GM18526 (cell line): ENCODE data around the gene REX1BD.
A peak's percentile ranks its signal among the peaks of the same experiment; 100 is the strongest.

Source experiments
- POLR2A ChIP-seq: IDR thresholded peaks from 3 replicates; pipeline ENCODE4 v1.6.1; 2011; ENCODE audit not compliant: insufficient read length; ENCODE audit errors: extremely low read depth

The REX1BD gene

DNA sequence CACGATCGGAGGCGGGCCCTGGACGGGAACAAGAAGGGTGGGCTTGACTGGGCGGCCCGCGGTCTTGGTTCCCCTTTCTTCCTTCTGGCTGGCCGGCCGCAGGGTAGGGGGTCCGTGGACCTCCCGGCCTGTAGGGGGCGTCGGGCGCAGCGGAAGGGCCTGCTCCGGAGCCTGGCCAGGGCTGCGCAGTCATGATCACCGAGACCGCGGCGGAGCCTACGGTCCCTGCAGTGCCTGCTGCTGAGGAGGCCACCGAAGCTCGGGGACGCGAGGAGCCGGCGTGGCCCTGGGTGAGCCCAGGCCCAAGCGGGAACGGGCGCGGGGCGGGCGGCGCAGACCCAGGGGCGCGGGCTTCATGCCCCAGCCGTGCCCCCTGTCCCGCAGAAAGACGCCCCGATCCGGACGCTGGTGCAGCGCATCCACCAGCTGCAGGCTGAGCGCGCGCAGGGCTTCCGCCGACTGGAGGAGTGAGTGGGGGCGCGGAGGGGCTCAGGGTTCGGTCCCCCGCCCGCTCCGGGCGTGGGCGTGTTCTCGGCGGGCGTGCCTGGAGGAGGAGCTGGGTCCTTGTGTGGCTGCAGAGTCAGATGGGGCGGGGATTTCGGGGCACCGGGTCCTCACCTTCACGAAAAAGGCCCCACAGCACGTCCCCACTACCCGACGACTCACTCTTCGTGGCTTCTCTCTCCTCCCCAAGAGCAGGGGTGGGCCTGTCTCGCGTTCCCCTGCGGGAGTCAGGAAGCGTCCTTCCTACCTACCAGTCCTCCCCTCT is at the start of gene REX1BD:
TSS of gene REX1BD (plus strand) at position 188 of the 769 bp plus-strand sequence. CDS start at position 192, 4 bp downstream.
- peak; percentile 86 for TF ChIP-seq POLR2A

DNA sequence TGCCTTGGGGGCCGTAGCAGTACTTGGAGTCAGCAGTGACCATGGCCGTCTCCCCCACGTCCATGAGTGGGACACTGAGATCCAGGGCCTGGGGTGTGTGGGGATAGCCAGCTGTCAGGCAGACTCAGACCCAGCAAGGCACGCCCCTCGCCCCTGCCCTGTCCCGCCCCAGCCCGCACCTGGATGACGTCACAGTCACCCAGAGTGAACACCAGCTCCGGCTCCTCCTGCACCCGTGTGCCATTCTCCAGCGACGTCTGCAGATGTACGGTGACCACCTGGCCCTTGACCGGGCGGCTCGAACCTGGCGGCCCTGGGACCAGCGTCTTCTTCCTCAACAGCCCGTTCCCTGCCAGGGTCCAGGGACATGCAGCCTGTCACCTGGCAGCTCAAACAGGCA is 49.2 kb upstream of the REX1BD start:
- no peak for TF ChIP-seq POLR2A

DNA sequence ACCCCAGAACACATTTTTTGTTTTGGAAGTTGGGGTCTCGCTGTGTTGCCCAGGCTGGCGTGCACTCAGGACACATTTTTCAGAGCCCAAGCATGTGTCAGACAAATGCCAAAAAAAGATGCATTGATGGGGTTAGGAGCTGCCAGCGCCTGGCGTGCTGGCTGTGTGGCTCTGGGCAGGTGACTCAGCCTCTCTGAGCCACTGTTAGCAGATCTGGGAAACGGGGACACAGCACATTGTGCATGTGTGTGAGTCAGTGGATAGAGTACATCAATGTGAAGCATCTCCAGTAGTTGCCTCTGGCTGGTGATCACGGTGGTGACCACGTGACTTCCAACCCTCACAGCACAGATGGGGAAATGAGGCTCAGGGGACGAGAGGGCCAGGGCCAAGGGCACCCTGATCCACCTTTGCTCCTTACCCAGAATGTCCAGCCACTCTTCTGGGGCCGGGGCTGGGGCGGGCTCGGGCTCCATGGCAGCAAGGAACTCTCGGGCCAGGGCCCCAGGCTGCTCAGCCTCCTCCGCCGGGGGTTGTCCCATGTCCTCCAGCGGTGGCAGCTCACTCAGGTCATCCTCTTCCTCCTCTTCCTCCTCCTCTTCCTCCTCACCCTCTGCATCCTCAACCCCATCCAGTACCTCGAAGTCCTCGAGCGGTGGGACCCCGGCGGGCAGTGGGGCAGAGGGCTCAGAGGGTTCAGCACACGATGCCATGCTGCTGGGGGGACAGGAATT is 47.2 kb upstream of the REX1BD start:
- TF ChIP-seq POLR2A = no peak

DNA sequence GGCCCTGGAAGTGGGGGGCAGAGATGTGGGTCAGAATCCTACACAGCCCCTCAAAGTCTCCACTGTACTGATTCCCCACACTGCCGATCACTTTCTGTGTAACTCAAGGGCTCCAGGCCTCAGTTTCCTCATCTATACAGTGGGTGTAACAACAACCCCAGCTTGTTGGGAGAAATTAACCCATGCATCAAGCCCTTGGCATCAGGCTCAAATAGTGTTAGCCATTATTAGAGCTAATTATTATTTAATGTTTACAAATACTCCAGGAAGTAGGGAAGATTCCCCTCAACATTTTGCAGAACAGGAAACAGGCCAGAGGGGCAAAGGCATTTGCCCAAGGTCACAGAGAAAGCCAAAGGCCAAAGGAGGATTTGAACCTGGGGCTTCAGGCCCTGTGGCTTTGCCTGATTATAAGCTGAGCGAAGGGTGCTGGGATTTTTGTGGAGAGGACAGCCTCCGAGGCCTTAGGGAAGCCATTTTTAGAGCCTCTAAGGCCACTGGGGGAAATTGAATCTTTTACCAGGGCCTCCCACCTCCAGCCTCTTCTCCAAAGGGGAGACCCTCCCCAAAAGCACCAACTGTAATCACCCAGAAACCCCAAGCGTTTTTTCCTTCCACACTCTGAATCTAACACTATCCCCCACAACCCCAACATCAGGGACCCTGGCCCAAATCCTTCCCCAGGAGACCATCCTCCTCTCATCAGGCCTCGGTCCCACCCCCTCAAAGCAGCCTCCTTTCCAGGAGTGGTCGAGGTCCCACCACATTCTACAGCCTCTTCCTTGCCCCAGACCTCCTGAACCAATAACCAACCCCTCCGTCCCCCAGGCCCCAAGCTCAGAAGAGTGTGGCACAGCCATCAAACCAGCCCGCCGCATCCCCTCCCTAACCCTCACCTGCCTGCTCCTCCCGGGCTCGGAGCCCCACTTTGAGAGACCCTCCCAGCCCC is 46.3 kb upstream of the REX1BD start:
- TF ChIP-seq POLR2A = no peak

DNA sequence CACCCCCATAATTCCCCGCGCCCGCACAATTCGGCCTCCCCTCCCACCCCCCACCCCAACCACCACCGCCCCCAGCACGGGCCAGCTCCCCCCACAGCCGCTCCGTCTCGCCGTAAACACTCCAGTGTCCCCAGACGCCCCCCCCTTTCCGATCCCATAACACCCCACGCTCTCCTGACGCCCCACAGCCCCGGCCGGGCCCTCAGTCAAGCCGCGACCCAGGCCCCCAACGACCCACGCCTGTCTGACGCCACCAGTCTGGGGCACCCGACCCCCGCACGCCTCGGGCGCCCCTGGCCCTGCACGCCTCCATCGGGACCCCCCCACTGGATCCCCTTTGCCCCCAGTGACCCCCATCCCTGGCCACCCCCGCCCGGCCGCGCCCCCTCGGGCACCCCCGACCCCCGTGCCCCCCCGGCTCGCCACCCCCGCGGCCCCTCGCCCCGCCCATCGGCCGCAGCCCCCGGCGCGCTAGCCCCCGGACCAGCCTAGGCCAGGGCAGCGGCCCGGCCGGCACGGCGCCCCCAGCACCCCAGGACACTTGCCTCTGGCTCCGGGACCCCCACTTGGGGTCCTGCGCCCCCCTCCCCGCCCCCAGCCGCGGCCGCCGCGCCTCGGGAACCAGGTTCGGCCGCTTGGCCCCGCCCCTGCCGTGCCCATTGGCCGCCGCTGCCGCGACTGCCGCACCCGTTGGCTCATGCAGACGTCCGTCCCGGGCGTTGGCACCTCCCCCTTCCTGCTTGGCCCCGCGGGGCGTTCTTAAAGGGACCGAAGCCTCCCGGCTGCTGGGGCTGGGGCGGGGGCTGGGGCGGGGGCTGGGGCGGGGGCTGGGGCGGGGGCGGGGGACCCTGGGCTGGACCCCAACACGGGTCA is 45.4 kb upstream of the REX1BD start, which contains the start of gene FKBP8:
TSS of gene FKBP8 (minus strand) at position 633 of the 873 bp plus-strand sequence. CDS start 1,603 bp downstream, outside the sequence.
- no peak for TF ChIP-seq POLR2A

- no peak for TF ChIP-seq POLR2A
Observed at GRCh38 chr19:18543814-18544475, 44.7 kb upstream of the REX1BD start.

DNA sequence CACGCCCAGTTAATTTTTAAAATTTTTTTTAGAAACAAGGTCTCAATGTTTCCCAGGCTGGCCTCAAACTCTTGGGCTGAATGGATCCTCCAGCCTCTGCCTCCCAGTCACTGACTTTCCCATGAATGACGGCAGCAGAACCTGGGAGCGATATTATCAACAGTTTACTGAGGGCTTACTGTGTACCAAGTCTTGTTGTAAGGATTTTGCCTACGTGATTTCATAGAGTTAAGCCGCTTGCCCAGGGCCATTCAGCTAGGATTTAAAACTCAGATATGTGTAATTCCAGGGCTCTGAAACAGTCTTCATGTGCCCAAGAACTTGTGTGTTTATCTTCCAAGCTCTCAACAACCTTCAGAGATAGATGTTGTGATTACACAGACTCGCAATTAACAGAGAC is 37.0 kb upstream of the REX1BD start:
- TF ChIP-seq POLR2A = no peak

DNA sequence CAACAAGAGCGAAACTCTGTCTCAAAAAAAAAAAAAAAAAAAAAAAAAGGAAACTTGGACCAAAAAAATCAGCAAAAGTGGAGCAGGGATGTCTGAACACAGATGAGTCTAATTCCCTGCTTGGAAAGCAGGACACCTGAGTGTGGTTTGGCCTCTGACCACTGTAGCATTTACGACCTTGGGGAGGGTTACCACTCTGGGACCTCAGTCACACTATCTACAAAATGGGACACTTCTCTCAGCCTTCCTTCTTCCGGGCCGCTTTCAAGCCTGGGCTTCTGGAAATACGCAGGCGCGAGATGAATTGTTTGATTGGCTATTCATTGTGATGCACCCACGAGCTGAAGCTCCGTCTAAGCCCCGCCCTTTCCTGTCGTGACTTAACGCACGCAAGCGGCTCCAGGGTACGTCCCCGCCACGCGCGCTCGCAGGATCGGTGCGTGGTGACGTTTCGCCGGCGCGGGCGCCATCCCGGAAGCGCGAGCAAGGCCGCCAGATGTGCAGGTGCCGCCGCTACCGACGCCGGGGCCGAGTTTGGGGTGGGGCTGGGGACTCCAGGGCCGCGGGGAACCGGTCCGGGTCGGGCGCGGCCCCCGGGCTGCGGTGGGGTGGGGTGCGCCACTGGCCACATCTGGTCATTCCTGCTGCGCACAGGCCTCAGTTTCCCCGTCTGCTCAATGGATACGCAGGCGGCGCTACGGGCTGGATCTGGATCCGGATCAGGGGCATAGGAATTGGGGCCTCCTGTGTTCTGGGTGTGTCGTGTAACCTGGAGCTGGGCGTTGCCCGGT is 31.0 kb upstream of the REX1BD start, which contains the start of gene KXD1:
TSS of gene KXD1 (plus strand) at position 460 of the 791 bp plus-strand sequence. CDS start 4,187 bp downstream, outside the sequence.
- TF ChIP-seq POLR2A = peak; percentile 83

GRCh38 chr19:18558202-18558555 is 30.4 kb upstream of the REX1BD start:
- no peak for TF ChIP-seq POLR2A

DNA sequence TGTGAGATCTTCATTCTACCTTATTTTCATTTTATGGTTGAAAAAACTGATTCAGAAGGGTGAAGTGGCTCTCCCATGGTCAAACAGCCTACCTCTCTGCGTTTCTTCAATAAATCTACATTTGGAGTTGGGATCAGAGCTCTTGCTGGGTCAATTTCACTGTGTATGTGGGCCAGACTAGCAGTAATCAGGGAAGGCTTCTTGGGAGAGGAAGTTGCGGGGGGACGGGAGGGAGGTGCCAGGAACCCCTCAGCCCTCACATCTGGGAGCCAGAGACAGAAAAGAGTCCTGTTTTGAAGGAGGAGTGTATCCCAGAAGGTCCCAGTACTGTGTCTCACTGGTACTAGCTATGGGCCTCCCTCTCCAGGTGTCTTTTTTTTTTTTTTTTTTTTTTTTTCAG is 30.0 kb upstream of the REX1BD start:
- TF ChIP-seq POLR2A = no peak

DNA sequence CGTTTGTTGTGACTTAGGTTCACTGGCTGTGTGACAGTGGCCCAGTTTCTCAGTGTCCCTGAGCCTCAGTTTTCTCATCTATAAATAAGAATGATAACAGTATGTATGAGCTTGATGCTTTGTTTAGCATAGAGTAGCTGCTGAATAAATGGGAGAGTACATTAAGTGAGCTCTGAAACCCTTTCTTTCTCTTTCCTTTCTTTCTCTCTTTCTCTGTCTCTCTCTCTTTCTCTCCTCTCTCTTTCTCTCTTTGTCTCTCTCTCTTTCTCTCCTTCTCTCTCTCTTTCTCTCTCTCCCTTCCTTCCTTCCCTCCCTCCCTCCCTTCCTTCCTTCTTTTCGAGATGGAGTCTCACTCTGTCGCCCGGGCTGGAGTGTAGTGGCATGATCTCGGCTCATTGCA is 28.9 kb upstream of the REX1BD start:
- no peak for TF ChIP-seq POLR2A

- no peak for TF ChIP-seq POLR2A
Observed at GRCh38 chr19:18562086-18562485, 26.5 kb upstream of the REX1BD start.

- no peak for TF ChIP-seq POLR2A
Observed at GRCh38 chr19:18566953-18567352, 21.6 kb upstream of the REX1BD start.
